Measurements from ENCODE around the gene DISC1.

- TF ChIP-seq CTCF (IDR thresholded peaks at IDR 0.05): no peak
- TF ChIP-seq POLR2A (IDR thresholded peaks at IDR 0.05): no peak
- TF ChIP-seq POLR2AphosphoS5 (IDR thresholded peaks at IDR 0.05): no peak
Measured at GRCh38 chr1:231940701-231941100, 314.1 kb downstream of the DISC1 start.
